ENCODE data around the gene HHIPL1. TPM values are rescaled to one million over a fixed set of nuclear protein-coding genes. Genes with fewer than 3 reads are reported as not detected.

Gene HHIPL1
- total and polyA plus RNA-seq, 8 donors, result 2.2 to 3.1 (median 2.6) TPM

DNA sequence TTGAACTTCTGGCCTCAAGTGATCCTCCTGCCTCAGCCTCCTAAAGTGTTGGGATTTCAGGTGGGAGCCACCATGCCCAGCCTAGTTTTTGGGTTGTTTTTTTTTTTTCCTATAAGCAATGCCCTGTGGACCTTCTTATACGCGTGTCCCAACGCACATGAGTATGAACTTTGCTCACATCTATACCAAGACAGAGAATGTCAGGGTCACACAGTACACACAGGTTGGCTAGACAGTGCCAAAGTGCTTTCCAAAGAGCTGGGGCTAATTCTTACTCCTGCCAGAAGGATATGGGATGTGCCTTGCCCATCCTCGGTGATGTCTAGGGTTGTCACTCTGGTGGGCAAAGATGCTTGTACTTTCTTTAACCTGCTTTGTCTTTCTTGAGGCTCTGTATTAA, 33.3 kb upstream of the HHIPL1 start:
- Histone ChIP-seq H3K4me3 (no peak overlapping the region), H3K27ac (no peak overlapping the region), H3K4me1 (no peaks in the 10 kb centered on the region), H3K27me3 (peaks cover 0 to 9% of the 10 kb centered on the region in 2 donors), H3K36me3 (no peaks in the 10 kb centered on the region), H3K9me3 (no peaks in the 10 kb centered on the region)
- no peak for DNase-seq
- intact Hi-C loops (cut with DNase I), result no loop called here
- no peak for ATAC-seq
- TF ChIP-seq, protein P1, sequence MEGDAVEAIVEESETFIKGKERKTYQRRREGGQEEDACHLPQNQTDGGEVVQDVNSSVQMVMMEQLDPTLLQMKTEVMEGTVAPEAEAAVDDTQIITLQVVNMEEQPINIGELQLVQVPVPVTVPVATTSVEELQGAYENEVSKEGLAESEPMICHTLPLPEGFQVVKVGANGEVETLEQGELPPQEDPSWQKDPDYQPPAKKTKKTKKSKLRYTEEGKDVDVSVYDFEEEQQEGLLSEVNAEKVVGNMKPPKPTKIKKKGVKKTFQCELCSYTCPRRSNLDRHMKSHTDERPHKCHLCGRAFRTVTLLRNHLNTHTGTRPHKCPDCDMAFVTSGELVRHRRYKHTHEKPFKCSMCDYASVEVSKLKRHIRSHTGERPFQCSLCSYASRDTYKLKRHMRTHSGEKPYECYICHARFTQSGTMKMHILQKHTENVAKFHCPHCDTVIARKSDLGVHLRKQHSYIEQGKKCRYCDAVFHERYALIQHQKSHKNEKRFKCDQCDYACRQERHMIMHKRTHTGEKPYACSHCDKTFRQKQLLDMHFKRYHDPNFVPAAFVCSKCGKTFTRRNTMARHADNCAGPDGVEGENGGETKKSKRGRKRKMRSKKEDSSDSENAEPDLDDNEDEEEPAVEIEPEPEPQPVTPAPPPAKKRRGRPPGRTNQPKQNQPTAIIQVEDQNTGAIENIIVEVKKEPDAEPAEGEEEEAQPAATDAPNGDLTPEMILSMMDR (IDR thresholded peaks at IDR 0.05), result no peak

DNA sequence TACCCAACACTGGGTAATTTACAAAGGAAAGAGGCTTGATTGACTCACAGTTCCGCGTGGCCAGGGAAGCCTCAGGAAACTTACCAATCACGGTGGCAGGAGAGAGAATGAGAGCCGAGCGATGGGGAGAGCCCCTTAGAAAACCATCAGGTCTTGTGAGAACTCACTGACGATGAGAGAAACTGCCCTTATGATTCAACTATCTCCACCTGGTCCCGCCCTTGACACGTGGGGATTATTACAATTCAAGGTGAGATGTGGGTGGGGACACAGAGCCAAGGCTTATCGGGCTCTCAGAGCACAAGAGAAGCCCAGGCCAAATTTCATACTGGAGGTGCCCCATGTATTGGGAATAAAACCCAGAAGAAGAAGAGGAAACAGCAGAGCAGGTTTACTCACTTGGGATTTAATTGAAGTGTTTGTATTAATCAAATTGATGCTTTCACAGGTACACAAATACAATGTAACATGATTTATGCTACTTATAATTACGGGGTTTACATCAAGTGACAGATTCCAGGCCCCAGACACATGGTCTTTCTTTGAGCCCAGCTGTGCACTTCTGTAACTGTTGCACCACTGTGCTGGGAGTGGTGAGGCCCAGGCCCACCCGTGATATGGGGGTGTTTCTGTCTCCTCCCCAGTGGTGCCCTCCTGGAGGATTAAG, 32.7 kb upstream of the HHIPL1 start:
- no peak overlapping the region for H3K4me3 ChIP-seq
- DNase-seq (no peak), ATAC-seq (no peak)
- H3K27ac ChIP-seq, result no peak overlapping the region
- no peaks in the 10 kb centered on the region for H3K4me1 ChIP-seq
- H3K36me3 ChIP-seq, result no peaks in the 10 kb centered on the region
- intact Hi-C loops (cut with DNase I), result no loop called here
- TF ChIP-seq, protein P1 (IDR thresholded peaks at IDR 0.05), result no peak
- peaks cover 0 to 13% of the 10 kb centered on the region in 2 donors for H3K27me3 ChIP-seq
- H3K9me3 ChIP-seq, result no peaks in the 10 kb centered on the region

DNA sequence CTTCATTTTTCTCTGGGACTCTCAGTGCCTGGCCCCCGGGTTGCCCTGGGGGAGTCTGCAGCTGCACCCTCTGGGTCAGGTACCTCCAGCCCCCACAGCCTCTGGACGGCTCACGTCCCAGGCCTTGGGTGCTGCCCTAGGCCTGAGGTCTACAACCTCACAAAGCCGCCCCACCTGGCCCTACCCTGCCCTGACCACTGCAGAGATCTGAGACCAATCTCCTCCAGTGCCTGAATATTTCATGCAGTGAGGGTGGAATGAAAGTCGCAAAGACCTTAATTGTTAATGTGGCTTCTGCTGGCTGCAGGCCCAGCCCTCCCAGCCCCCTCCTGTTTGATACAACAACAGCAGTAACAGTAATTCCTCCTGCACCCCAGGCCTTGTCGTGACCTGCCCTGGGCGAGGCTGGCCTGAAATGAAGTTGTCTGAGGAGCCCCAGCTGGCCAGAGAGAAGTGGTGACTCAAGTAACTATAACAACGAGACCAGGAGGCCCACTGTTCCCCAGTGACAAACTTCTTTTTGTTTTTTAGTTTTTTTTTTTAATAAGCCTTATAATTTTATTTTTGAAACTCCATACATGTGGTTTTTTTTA, 32.1 kb upstream of the HHIPL1 start:
- DNase-seq, result peak in 1 of 4 donors; percentile 62
- H3K4me3 ChIP-seq, result no peak overlapping the region
- H3K4me1 ChIP-seq, result no peaks in the 10 kb centered on the region
- H3K27ac ChIP-seq, result no peak overlapping the region
- no peaks in the 10 kb centered on the region for H3K9me3 ChIP-seq
- TF ChIP-seq, protein P1 (IDR thresholded peaks at IDR 0.05), result no peak
- H3K27me3 ChIP-seq, result peaks cover 0 to 18% of the 10 kb centered on the region in 2 donors
- no peaks in the 10 kb centered on the region for H3K36me3 ChIP-seq
- ATAC-seq, result peak; percentile 30
- intact Hi-C loops (cut with DNase I), result no loop called here

DNA sequence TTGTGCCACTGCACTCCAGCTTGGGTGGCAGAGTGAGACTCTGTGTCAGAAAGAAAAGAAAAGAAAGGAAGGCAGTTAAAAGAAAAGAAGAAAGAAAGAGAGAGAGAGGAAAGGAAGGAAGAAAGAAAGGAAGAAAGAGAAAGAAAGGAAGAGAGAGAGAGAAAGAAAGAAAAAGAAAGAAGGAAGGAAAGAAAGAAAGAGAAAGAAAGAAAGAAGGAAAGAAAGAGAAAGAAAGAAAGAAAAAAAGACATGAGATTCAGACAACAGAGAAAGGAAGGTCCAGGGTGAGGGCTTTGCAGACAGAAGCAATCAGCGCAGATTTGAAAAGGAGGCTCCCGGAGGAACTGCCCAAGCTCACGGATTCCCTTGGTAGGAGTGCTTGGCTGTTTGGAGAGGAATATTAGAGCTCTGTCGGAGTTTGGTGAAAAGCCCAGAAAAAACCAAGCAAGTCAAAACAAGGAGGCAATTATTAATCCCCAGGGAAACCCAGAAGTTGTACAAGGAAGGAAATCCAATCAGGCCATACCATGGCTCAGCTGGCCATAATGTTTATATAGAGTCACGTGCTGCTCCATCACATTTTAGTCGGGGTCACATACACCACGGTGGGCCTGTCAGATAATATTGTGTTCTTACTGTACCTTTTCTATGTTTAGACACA, 29.3 kb upstream of the HHIPL1 start:
- ATAC-seq (no peak), DNase-seq (no peak)
- Histone ChIP-seq H3K27me3 (peaks cover 0 to 26% of the 10 kb centered on the region in 2 donors), H3K9me3 (no peaks in the 10 kb centered on the region), H3K4me1 (peaks cover 0 to 5% of the 10 kb centered on the region in 2 donors), H3K27ac (no peak overlapping the region), H3K36me3 (no peaks in the 10 kb centered on the region), H3K4me3 (no peak overlapping the region)
- TF ChIP-seq, protein P1 (IDR thresholded peaks at IDR 0.05), result no peak
- intact Hi-C loops (cut with DNase I), result no loop called here

Data from left lung (tissue), 10 donors.